Measurements from ENCODE around the gene KCNAB1.
"Not testable (repeated sequence)": the region's sequence is repeated elsewhere in the genome, so short reads cannot be mapped to it uniquely, and the experiment has no call there.

The KCNAB1 gene

GRCh38 chr3:156226676-156227420, 106.5 kb downstream of the KCNAB1 start:
- DNase-seq (ENCODE audit: low read depth, low spot score) = no peak
- no peak for TF ChIP-seq CTCF (IDR thresholded peaks at IDR 0.05; ENCODE audit: low read depth, low read length)

GRCh38 chr3:156227704-156228103, 107.3 kb downstream of the KCNAB1 start:
- no peak for TF ChIP-seq CTCF (IDR thresholded peaks at IDR 0.05; ENCODE audit: low read depth, low read length)
- no peak overlapping the region for H3K4me3 ChIP-seq (ENCODE audit: low read depth, low read length)
- no peak for DNase-seq (ENCODE audit: low read depth, low spot score)
- in situ Hi-C loops (cut with HindIII; ENCODE audit: low sequenced_read_pairs) = no loop called here

More at GRCh38 chr3:156226676-156227420, 106.5 kb downstream of the KCNAB1 start:
- in situ Hi-C loops (cut with HindIII; ENCODE audit: low sequenced_read_pairs) = no loop called here
- H3K4me3 ChIP-seq (ENCODE audit: low read depth, low read length) = no peak overlapping the region

GRCh38 chr3:156230278-156230900, 110.0 kb downstream of the KCNAB1 start:
- no peak for TF ChIP-seq CTCF (IDR thresholded peaks at IDR 0.05; ENCODE audit: low read depth, low read length)
- no peak overlapping the region for H3K4me3 ChIP-seq (ENCODE audit: low read depth, low read length)
- in situ Hi-C loops (cut with HindIII; ENCODE audit: low sequenced_read_pairs) = no loop called here
- no peak for DNase-seq (ENCODE audit: low read depth, low spot score)

- H3K4me3 ChIP-seq (ENCODE audit: low read depth, low read length); in situ Hi-C loops (cut with HindIII; ENCODE audit: low sequenced_read_pairs); DNase-seq (ENCODE audit: low read depth, low spot score): not testable (repeated sequence)
Observed at GRCh38 chr3:156231221-156231620, 110.8 kb downstream of the KCNAB1 start.

GRCh38 chr3:156233876-156234275, 113.5 kb downstream of the KCNAB1 start:
- DNase-seq (ENCODE audit: low read depth, low spot score) = no peak

GRCh38 chr3:156236556-156237260, 116.3 kb downstream of the KCNAB1 start:
- DNase-seq (ENCODE audit: low read depth, low spot score) = no peak
- TF ChIP-seq CTCF (IDR thresholded peaks at IDR 0.05; ENCODE audit: low read depth, low read length) = no peak
- no peak overlapping the region for H3K4me3 ChIP-seq (ENCODE audit: low read depth, low read length)
- in situ Hi-C loops (cut with HindIII; ENCODE audit: low sequenced_read_pairs) = no loop called here

More at GRCh38 chr3:156233876-156234275, 113.5 kb downstream of the KCNAB1 start:
- H3K4me3 ChIP-seq (ENCODE audit: low read depth, low read length) = no peak overlapping the region
- TF ChIP-seq CTCF (IDR thresholded peaks at IDR 0.05; ENCODE audit: low read depth, low read length) = no peak
- in situ Hi-C loops (cut with HindIII; ENCODE audit: low sequenced_read_pairs) = no loop called here

GRCh38 chr3:156240642-156241041, 120.3 kb downstream of the KCNAB1 start:
- no peak for DNase-seq (ENCODE audit: low read depth, low spot score)

More at GRCh38 chr3:156240642-156241041, 120.3 kb downstream of the KCNAB1 start:
- in situ Hi-C loops (cut with HindIII; ENCODE audit: low sequenced_read_pairs) = no loop called here
- H3K4me3 ChIP-seq (ENCODE audit: low read depth, low read length) = no peak overlapping the region
- TF ChIP-seq CTCF (IDR thresholded peaks at IDR 0.05; ENCODE audit: low read depth, low read length) = no peak
